GM21515 (cell line): ENCODE measurements around the gene TTLL10.

Experiments
- ATAC-seq: cut with Tn5 transposase; IDR thresholded peaks from one replicate; pipeline ENCODE4 v1.9.1; 2021; ENCODE audit not compliant: unreplicated experiment

Gene TTLL10

GRCh38 chr1:1232208-1232795 is 58.6 kb downstream of the TTLL10 start, which contains the start of gene B3GALT6:
B3GALT6 (plus strand) TSS chr1:1232237; CDS start chr1:1232279, 42 bp downstream.
- ATAC-seq: peak; percentile 1

GRCh38 chr1:1232796-1233566 is 59.3 kb downstream of the TTLL10 start:
- no peak for ATAC-seq

- no peak for ATAC-seq
These were observed 59.9 kb downstream of the TTLL10 start for GRCh38 chr1:1233567-1233892.

- no peak for ATAC-seq
These were observed 60.6 kb downstream of the TTLL10 start for GRCh38 chr1:1234180-1234808.

GRCh38 chr1:1235016-1235744 is 61.5 kb downstream of the TTLL10 start:
- ATAC-seq: no peak

GRCh38 chr1:1236176-1236763 is 62.6 kb downstream of the TTLL10 start:
- no peak for ATAC-seq

GRCh38 chr1:1236945-1237873 is 63.5 kb downstream of the TTLL10 start:
- ATAC-seq: no peak

- no peak for ATAC-seq
These were observed 64.4 kb downstream of the TTLL10 start for GRCh38 chr1:1237874-1238701.

GRCh38 chr1:1238702-1239178 is 65.1 kb downstream of the TTLL10 start:
- no peak for ATAC-seq

- ATAC-seq: no peak
These were observed 65.5 kb downstream of the TTLL10 start for GRCh38 chr1:1239227-1239613.

- ATAC-seq: no peak
These were observed 66.1 kb downstream of the TTLL10 start for GRCh38 chr1:1239614-1240347.

- no peak for ATAC-seq
These were observed 66.7 kb downstream of the TTLL10 start for GRCh38 chr1:1240348-1240732.

GRCh38 chr1:1240822-1241587 is 67.3 kb downstream of the TTLL10 start:
- ATAC-seq: no peak

GRCh38 chr1:1241588-1242219 is 68.0 kb downstream of the TTLL10 start:
- ATAC-seq: no peak

GRCh38 chr1:1242461-1243265 is 69.0 kb downstream of the TTLL10 start:
- no peak for ATAC-seq

- no peak for ATAC-seq
These were observed 69.6 kb downstream of the TTLL10 start for GRCh38 chr1:1243266-1243660.

GRCh38 chr1:1243807-1244191 is 70.1 kb downstream of the TTLL10 start:
- ATAC-seq: no peak
